DOHH2 (cell line): ENCODE results near the gene EAF1.
"Not testable (repeated sequence)": the region's sequence is repeated elsewhere in the genome, so short reads cannot be mapped to it uniquely, and the experiment has no call there.

Experiments
- H3F3A ChIP-seq: fragments of 200-600 bp; sonication (generic), shearing (Covaris generic); 2 replicates; pipeline ENCODE4 v1.6.0; 2016; ENCODE audit warnings: antibody characterized with exemption, mild to moderate bottlenecking; ENCODE audit not compliant: control insufficient read depth, insufficient read depth
- H3K27ac ChIP-seq: fragments of 200-600 bp; sonication (generic); 2 replicates; pipeline ENCODE4 v1.5.1; 2014; ENCODE audit warnings: low read depth, mild to moderate bottlenecking, low read length, moderate library complexity
- H3K27me3 ChIP-seq: fragments of 200-600 bp; sonication (generic); 2 replicates; pipeline ENCODE4 v1.6.1; 2014; ENCODE audit warnings: mild to moderate bottlenecking, low read length, mixed read lengths; ENCODE audit not compliant: control insufficient read depth
- H3K36me3 ChIP-seq: fragments of 200-600 bp; sonication (generic); 2 replicates; pipeline ENCODE4 v1.6.1; 2014; ENCODE audit warnings: mild to moderate bottlenecking, low read length, moderate library complexity, mixed read lengths; ENCODE audit not compliant: control insufficient read depth
- H3K4me1 ChIP-seq: fragments of 200-600 bp; sonication (generic); 2 replicates; pipeline ENCODE4 v1.6.1; 2014; ENCODE audit warnings: mild to moderate bottlenecking, low read length, mixed read lengths; ENCODE audit not compliant: control insufficient read depth
- H3K4me2 ChIP-seq: fragments of 200-600 bp; sonication (generic); 2 replicates; pipeline ENCODE4 v1.6.0; 2014; ENCODE audit warnings: mild to moderate bottlenecking, low read length, moderate library complexity
- H3K4me3 ChIP-seq: fragments of 200-600 bp; sonication (generic); 2 replicates; pipeline ENCODE4 v1.5.1; 2014; ENCODE audit warnings: mild to moderate bottlenecking, low read length, mixed read lengths
- H3K79me2 ChIP-seq: fragments of 200-600 bp; sonication (generic); 2 replicates; pipeline ENCODE4 v1.6.1; 2014; ENCODE audit warnings: mild to moderate bottlenecking, low read length, mixed read lengths; ENCODE audit not compliant: control insufficient read depth
- H3K9me2 ChIP-seq: fragments of 200-600 bp; sonication (generic); replicated peaks from 2 replicates; pipeline ENCODE4 v1.6.1; 2014; ENCODE audit warnings: mild to moderate bottlenecking, low read length, mixed read lengths; ENCODE audit not compliant: control insufficient read depth
- H3K9me3 ChIP-seq: fragments of 200-600 bp; sonication (generic); 2 replicates; pipeline ENCODE4 v1.6.1; 2014; ENCODE audit warnings: antibody characterized with exemption, low read length, mixed read lengths; ENCODE audit not compliant: control insufficient read depth, insufficient read depth
- H4K20me1 ChIP-seq: fragments of 200-600 bp; sonication (generic); 2 replicates; pipeline ENCODE4 v1.6.0; 2014; ENCODE audit warnings: low read depth, mild to moderate bottlenecking, antibody characterized with exemption, low read length, moderate library complexity; ENCODE audit not compliant: control insufficient read depth, insufficient read depth
- CTCF ChIP-seq: fragments of 200-600 bp; sonication (generic); IDR thresholded peaks from one replicate; pipeline ENCODE4 v1.5.1; 2014; ENCODE audit warnings: antibody characterized with exemption, mild to moderate bottlenecking, low read depth, low read length; ENCODE audit not compliant: poor library complexity, severe bottlenecking
- EZH2phosphoT487 ChIP-seq: fragments of 200-600 bp; sonication (generic); IDR thresholded peaks from 2 replicates; pipeline ENCODE4 v1.6.1; 2017; ENCODE audit warnings: borderline replicate concordance, mild to moderate bottlenecking, antibody characterized with exemption, low read length, moderate library complexity, mixed read lengths

Gene EAF1

GRCh38 chr3:15409774-15410173, 17.6 kb upstream of the EAF1 start:
- Histone ChIP-seq H3K79me2 (no peaks in the 10 kb centered on the region), H3K36me3 (peaks cover 33% of the 10 kb centered on the region), H3F3A (0 out of 2 replicates have a peak, but pooled peaks cover 3% of the 10 kb centered on the region), H3K4me1 (peaks cover 8% of the 10 kb centered on the region), H3K27me3 (no peaks in the 10 kb centered on the region), H3K4me2 (no peak overlapping the region), H3K4me3 (no peak overlapping the region), H3K9me3 (no peaks in the 10 kb centered on the region), H3K9me2 (no peaks in the 10 kb centered on the region), H3K27ac (no peak overlapping the region), H4K20me1 (no peaks in the 10 kb centered on the region)
- TF ChIP-seq EZH2phosphoT487, result no peak
- TF ChIP-seq CTCF, result no peak

- not testable (repeated sequence) for H3K27me3 ChIP-seq, H3K4me1 ChIP-seq, H3K27ac ChIP-seq, H3F3A ChIP-seq, H3K4me2 ChIP-seq, H3K79me2 ChIP-seq, H3K4me3 ChIP-seq, H3K9me2 ChIP-seq, H3K9me3 ChIP-seq, H4K20me1 ChIP-seq
- peaks cover 45% of the 10 kb centered on the region for H3K36me3 ChIP-seq
These were observed 16.4 kb upstream of the EAF1 start for GRCh38 chr3:15410966-15411365.

DNA sequence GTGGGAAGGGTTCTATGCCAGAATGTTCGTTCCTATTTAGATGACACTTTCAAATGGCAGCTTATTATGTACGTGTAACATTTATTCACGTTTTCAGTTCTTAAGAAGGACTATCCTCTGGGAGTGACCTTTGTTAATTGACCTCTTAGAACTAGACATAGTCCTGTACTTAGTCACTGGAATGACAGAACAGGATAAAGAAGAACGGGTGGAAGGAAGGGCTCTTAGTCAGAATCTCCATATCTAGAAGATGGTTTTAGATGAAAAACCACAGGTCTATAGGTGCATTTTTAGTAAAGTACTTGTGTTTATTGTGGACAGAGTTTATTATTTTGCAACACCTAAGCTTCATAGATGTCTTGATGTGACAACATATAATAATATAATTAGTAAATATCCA, 6.5 kb upstream of the EAF1 start:
- TF ChIP-seq EZH2phosphoT487, result no peak
- TF ChIP-seq CTCF, result no peak
- Histone ChIP-seq H3K9me2 (no peaks in the 10 kb centered on the region), H3K27me3 (no peaks in the 10 kb centered on the region), H3K4me3 (no peak overlapping the region), H3K4me2 (no peak overlapping the region), H3K27ac (no peak overlapping the region), H3K4me1 (peaks cover 8% of the 10 kb centered on the region), H3F3A (no peaks in the 10 kb centered on the region), H3K36me3 (peaks cover 43% of the 10 kb centered on the region), H3K79me2 (peaks cover 16% of the 10 kb centered on the region), H3K9me3 (no peaks in the 10 kb centered on the region), H4K20me1 (no peaks in the 10 kb centered on the region; the same call in 1 of the 2 replicates)

GRCh38 chr3:15426579-15427118, 749 bp upstream of the EAF1 start:
- Histone ChIP-seq H3K4me3 (peak overlapping the region; percentile 81), H3K4me2 (peak overlapping the region; percentile 98), H3F3A (no peaks in the 10 kb centered on the region), H3K9me3 (no peaks in the 10 kb centered on the region), H3K27me3 (no peaks in the 10 kb centered on the region), H3K79me2 (peaks cover 68% of the 10 kb centered on the region), H3K36me3 (peaks cover 70% of the 10 kb centered on the region), H4K20me1 (peaks cover 15% of the 10 kb centered on the region), H3K9me2 (no peaks in the 10 kb centered on the region), H3K4me1 (peaks cover 31% of the 10 kb centered on the region), H3K27ac (peak overlapping the region; percentile 29; the same call in 1 of the 2 replicates)
- TF ChIP-seq EZH2phosphoT487 (no peak), CTCF (no peak)
